PFSK-1 (cell line): ENCODE data around the gene RFTN1.

Experiments used
- FOXP2 ChIP-seq: optimal IDR thresholded peaks from 2 replicates; pipeline ENCODE3; 2011; ENCODE audit warnings: borderline replicate concordance, control low read depth, inconsistent platforms; ENCODE audit not compliant: insufficient read depth; ENCODE audit errors: extremely low read length, extremely low read depth
- POLR2AphosphoS5 ChIP-seq: IDR thresholded peaks from 2 replicates; pipeline ENCODE4 v1.6.1; 2012; ENCODE audit warnings: low read depth, mild to moderate bottlenecking, control low read depth, low read length, moderate library complexity
- REST ChIP-seq, 2 experiments: IDR thresholded peaks; 2 replicates each; pipeline versions ENCODE4 v1.6.1 to v1.8.0; 2011 to 2012; ENCODE audit warnings: low read depth in 2 of 2, low read length in 2 of 2, control low read depth in 1 of 2, inconsistent platforms in 1 of 2, mild to moderate bottlenecking in 1 of 2, moderate library complexity in 1 of 2; ENCODE audit not compliant: insufficient read depth in 1 of 2
- SIN3A ChIP-seq: IDR thresholded peaks from 2 replicates; pipeline ENCODE4 v1.6.1; 2012; ENCODE audit warnings: mild to moderate bottlenecking, low read length, moderate library complexity, borderline replicate concordance; ENCODE audit not compliant: insufficient read depth
- TAF1 ChIP-seq: IDR thresholded peaks from 2 replicates; pipeline ENCODE4 v1.6.1; 2012; ENCODE audit warnings: low read length, control low read depth, borderline replicate concordance; ENCODE audit not compliant: insufficient read depth

The RFTN1 gene

DNA sequence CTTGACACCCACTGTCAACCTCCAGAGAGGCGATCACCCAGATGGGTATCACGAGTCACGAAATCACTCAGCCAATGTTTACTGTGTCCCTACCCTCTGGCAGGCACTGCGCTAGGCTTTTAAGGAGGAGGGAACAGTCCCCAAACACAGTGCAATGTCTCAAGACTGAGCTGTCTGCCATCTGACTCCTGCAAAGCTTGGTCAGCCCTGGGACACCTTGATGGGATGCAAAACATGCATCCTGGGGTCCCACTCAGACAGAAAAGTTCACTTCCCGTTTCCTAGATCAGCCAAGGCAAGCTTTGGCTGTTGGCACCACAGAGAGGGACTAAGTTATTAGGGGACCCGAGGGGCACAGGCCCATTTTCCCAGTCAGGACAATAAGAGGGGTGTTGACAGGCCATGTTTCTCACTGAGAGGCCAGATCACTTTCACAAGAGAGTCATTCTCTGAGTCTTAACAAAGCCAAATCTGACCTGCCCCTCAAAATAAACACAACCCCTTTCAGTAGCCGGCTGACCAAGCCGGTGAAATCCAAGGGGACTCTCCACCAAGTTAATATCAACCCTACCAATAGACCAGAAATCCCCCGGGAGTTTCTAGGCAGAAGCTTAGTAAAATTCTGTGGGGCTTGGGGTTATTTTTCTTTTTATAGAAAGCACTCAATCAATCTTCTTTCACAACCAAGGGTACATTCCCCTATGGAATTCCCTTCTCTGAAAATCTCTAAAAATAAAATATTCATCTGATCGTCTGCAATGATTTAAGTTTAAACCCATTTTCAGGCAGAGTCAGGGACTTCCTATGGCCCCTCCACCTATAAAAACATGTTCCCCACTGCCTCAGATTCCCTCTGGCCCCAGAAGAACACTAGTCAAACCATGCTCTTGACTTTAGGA, 3.5 kb downstream of the RFTN1 start:
- no peak for TF ChIP-seq SIN3A
- TF ChIP-seq TAF1 = no peak
- TF ChIP-seq POLR2AphosphoS5 = no peak
- no peak for TF ChIP-seq REST (IDR thresholded peaks at IDR 0.05; ENCODE audit: insufficient read depth in 1 of 2, low read depth in 2 of 2, low read length in 2 of 2)
- no peak for TF ChIP-seq FOXP2

DNA sequence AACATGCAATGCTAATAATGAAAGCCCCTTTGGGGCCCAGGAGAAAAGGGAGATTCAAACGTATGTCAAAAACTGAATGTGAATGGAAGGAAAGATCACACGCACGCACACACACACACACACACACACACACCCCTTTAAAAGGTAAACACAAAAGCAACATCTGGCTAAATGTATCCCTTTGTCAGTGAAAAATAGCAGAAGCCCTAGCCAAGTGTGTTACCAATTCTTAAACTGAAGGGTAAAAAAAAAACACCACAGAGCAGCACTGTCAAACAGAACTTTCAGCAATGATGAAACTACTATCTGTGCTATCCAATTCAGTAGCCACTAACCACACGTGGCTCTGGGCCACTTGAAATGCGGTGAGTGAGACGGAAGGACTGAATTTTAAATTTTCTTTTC, 4.9 kb downstream of the RFTN1 start:
- TF ChIP-seq POLR2AphosphoS5 (no peak), TAF1 (no peak), SIN3A (no peak), FOXP2 (no peak), REST (IDR thresholded peaks at IDR 0.05; ENCODE audit: insufficient read depth in 1 of 2, low read depth in 2 of 2, low read length in 2 of 2) (no peak)

GRCh38 chr3:16508243-16508578, 5.3 kb downstream of the RFTN1 start:
- no peak for TF ChIP-seq SIN3A
- no peak for TF ChIP-seq TAF1
- no peak for TF ChIP-seq FOXP2
- TF ChIP-seq REST (IDR thresholded peaks at IDR 0.05; ENCODE audit: insufficient read depth in 1 of 2, low read depth in 2 of 2, low read length in 2 of 2) = no peak
- TF ChIP-seq POLR2AphosphoS5 = no peak

DNA sequence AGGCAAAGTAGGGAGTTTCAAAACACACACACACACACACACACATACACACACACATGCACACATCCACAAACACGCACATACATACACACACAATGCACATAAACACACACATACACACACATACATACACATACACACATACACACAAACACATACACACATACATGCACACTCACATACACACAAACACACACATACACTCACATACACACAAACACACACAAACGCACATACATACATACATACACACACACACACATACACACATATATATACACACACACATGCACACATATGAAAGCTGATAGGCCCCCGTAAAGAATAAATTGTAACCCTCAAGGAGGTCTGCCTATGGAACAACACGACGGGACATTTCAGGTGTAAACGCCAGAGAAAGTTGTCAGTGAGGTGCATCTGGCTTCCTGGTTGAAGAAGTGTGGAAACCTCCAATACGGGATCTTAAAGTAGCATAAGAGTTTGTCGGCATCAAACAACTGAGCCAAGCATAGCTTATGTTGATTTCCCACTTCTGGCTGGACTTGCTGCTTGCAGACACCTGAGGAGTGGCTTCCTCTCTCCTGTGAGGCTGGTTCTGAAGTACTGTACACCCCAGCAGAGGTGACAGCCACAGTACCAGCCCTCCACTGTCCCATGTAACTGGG, 5.8 kb downstream of the RFTN1 start:
- no peak for TF ChIP-seq REST (IDR thresholded peaks at IDR 0.05; ENCODE audit: insufficient read depth in 1 of 2, low read depth in 2 of 2, low read length in 2 of 2)
- no peak for TF ChIP-seq FOXP2
- no peak for TF ChIP-seq TAF1
- no peak for TF ChIP-seq POLR2AphosphoS5
- no peak for TF ChIP-seq SIN3A
